WERI-Rb-1 (cell line): ENCODE data around the gene IFTAP.

Source experiments
- DNase-seq: peaks from one replicate; pipeline ENCODE4 v3.0.0-alpha.2; 2020
- H3K27ac ChIP-seq: fragments of 250-450 bp; sonication (Bioruptor Pico); 2 replicates; pipeline ENCODE4 v1.5.1; 2020; ENCODE audit warnings: mild to moderate bottlenecking, moderate library complexity
- H3K27me3 ChIP-seq: fragments of 250-450 bp; sonication (Bioruptor Pico); 2 replicates; pipeline ENCODE4 v1.5.1; 2021; ENCODE audit warnings: mild to moderate bottlenecking, low read depth, moderate library complexity; ENCODE audit not compliant: insufficient read depth, severe bottlenecking
- H3K36me3 ChIP-seq: fragments of 250-450 bp; sonication (Bioruptor Pico); 2 replicates; pipeline ENCODE4 v1.5.1; 2020; ENCODE audit warnings: mild to moderate bottlenecking, moderate library complexity
- H3K4me3 ChIP-seq: 2 replicates; pipeline ENCODE4 v1.5.1; 2011; ENCODE audit warnings: low read depth, mild to moderate bottlenecking, control low read depth, low read length
- H3K9me3 ChIP-seq: fragments of 250-450 bp; sonication (Bioruptor Pico); 2 replicates; pipeline ENCODE4 v1.5.1; 2021; ENCODE audit warnings: mild to moderate bottlenecking, moderate library complexity; ENCODE audit not compliant: severe bottlenecking
- TF ChIP-seq, protein P1 (sequence below): IDR thresholded peaks from 2 replicates; pipeline ENCODE4 v1.5.1; 2011; ENCODE audit warnings: low read depth, mild to moderate bottlenecking, control low read depth, inconsistent platforms, low read length

IFTAP gene

DNA sequence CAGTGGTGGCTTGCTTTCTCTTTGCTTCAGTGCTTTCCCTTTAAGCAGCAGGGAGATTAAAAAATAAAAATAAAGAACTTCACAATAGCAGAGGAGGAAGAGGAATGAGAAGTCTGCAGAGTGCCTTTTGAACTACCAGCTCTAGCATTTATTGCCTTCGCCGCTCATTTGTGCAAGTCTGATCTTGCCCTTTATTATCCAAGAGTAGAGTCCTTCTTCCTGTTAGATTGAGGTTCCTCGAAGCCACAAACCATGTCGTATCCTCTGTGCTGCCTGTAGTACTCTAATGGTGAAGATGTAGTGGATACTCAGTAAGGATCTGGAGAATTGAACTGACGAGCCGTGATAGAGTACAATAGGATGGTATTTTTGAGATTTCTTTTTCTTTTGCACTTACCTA is 105.0 kb downstream of the IFTAP start:
- DNase-seq: no peak
- H3K36me3 ChIP-seq: no peaks in the 10 kb centered on the region
- no peak overlapping the region for H3K27ac ChIP-seq
- H3K4me3 ChIP-seq: no peak overlapping the region
- TF ChIP-seq, protein P1, sequence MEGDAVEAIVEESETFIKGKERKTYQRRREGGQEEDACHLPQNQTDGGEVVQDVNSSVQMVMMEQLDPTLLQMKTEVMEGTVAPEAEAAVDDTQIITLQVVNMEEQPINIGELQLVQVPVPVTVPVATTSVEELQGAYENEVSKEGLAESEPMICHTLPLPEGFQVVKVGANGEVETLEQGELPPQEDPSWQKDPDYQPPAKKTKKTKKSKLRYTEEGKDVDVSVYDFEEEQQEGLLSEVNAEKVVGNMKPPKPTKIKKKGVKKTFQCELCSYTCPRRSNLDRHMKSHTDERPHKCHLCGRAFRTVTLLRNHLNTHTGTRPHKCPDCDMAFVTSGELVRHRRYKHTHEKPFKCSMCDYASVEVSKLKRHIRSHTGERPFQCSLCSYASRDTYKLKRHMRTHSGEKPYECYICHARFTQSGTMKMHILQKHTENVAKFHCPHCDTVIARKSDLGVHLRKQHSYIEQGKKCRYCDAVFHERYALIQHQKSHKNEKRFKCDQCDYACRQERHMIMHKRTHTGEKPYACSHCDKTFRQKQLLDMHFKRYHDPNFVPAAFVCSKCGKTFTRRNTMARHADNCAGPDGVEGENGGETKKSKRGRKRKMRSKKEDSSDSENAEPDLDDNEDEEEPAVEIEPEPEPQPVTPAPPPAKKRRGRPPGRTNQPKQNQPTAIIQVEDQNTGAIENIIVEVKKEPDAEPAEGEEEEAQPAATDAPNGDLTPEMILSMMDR: no peak
- H3K9me3 ChIP-seq: no peaks in the 10 kb centered on the region
- H3K27me3 ChIP-seq: no peaks in the 10 kb centered on the region

DNA sequence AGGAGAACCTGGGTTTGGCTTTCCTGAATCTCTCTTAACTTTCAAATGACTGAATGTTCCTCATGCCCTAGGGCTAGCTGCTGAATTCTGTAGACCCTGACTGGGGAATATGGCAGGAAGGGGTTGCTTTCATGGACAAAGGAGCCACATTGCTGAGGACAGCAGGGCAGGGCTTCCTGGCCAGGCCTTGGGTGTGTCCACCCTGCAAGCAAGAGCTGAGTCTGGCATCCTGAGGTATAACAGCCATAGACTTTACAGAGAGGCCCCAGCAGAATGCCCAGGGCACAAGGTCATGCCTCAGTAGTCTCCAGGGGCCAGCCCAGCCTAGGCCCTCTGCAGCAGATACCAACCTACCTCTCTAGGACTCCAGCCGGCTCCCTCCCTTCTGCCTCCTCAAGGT is 105.9 kb downstream of the IFTAP start:
- no peak for DNase-seq
- Histone ChIP-seq H3K27ac (no peak overlapping the region), H3K4me3 (no peak overlapping the region), H3K27me3 (no peaks in the 10 kb centered on the region), H3K9me3 (no peaks in the 10 kb centered on the region), H3K36me3 (no peaks in the 10 kb centered on the region)
- TF ChIP-seq, protein P1: no peak

DNA sequence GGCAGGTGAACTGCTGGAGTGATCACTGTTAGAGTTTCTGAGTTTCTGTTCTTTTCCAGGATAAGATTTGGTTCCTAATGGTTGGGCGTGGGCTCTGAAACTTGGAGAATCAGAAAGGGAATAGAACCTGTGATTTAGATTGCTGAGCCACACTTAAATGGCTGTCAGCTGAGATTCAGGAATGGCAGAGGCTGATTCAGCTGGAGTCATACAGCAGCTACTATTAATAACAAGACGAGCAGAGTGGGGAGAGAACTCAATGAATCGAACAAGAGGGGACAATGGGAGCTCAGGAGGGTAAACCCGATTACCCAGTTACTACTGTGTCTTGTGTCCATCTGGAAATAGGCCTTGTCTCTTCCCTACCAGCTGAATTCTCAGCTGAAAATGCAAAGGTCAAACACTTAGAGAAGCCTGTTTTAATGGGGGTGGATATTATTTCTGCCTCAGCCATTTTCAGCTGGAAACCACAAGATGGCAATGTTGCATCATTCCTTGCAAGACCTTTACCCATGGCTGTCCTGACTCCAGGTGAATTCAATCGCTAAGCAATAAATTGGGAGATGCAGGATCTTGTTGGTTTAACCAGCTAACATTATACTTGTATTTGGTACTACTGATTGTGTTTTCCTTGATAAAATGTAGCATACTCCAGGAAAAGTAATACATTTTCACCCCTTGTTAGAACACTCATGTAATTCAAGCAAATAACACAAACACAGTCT is 108.2 kb downstream of the IFTAP start:
- TF ChIP-seq, protein P1: peak; percentile 80
- H3K36me3 ChIP-seq: no peaks in the 10 kb centered on the region
- no peaks in the 10 kb centered on the region for H3K27me3 ChIP-seq
- no peak overlapping the region for H3K4me3 ChIP-seq
- H3K9me3 ChIP-seq: no peaks in the 10 kb centered on the region
- H3K27ac ChIP-seq: peak overlapping the region; percentile 64
- peak; percentile 57 for DNase-seq

DNA sequence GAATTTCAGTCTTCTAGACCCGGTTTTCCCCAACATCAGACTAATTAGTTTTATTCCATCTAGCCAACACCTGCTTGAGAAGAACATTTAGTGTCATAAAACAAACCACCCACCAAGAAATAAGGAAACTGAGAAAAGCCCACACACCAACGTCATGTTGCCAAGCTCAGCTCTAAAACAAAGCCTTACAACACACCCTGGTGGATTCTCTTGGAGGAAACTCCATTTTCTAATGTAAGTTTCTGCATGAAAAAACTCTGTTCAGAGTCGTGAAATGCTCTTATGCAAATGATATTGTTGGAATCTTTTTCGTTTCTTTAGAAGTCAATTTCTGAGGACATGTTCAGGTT is 108.7 kb downstream of the IFTAP start:
- no peak overlapping the region for H3K4me3 ChIP-seq

More for the DNA sequence above, 108.7 kb downstream of the IFTAP start:
- Histone ChIP-seq H3K27me3 (no peaks in the 10 kb centered on the region), H3K27ac (peak overlapping the region; percentile 64), H3K36me3 (no peaks in the 10 kb centered on the region), H3K9me3 (no peaks in the 10 kb centered on the region)
- no peak for DNase-seq
- TF ChIP-seq, protein P1: no peak
